Progenitor cell of endocrine pancreas (in vitro differentiated cells): ENCODE measurements around the gene JCHAIN. TPM values are rescaled to one million over a fixed set of nuclear protein-coding genes. Genes with fewer than 3 reads are reported as not detected.
"Not testable (repeated sequence)": the region's sequence is repeated elsewhere in the genome, so short reads cannot be mapped to it uniquely, and the experiment has no call there.

Experiments used
- DNase-seq: peaks from one replicate; pipeline ENCODE4 v3.0.0; 2021; ENCODE audit warnings: low spot score; ENCODE audit not compliant: unreplicated experiment
- H3K27ac Mint-ChIP-seq: 2 replicates; pipeline ENCODE4 v1.8.0; 2021; ENCODE audit warnings: mild to moderate bottlenecking, moderate library complexity, mixed read lengths
- H3K27me3 Mint-ChIP-seq: 2 replicates; pipeline ENCODE4 v1.8.0; 2021; ENCODE audit warnings: mixed read lengths
- H3K36me3 Mint-ChIP-seq: 2 replicates; pipeline ENCODE4 v1.8.0; 2022; ENCODE audit warnings: mixed read lengths; ENCODE audit not compliant: insufficient read depth
- H3K4me1 Mint-ChIP-seq: 2 replicates; pipeline ENCODE4 v1.8.0; 2021; ENCODE audit warnings: low read depth, mixed read lengths
- H3K4me3 Mint-ChIP-seq: 2 replicates; pipeline ENCODE4 v1.8.0; 2021; ENCODE audit warnings: low read depth, mild to moderate bottlenecking, moderate library complexity, mixed read lengths
- H3K9me3 Mint-ChIP-seq: 2 replicates; pipeline ENCODE4 v1.8.0; 2021; ENCODE audit warnings: low read depth, mixed read lengths
- total RNA-seq: library from RNA; stranded (reverse); gene quantifications from 2 replicates; pipeline ENCODE4 v1.2.1, GENCODE V29; 2021
- TF ChIP-seq, protein P1 (sequence below): fragments of 200-600 bp; sonication (generic); IDR thresholded peaks from one replicate; pipeline ENCODE4 v1.5.0; 2021; ENCODE audit warnings: antibody characterized with exemption, mild to moderate bottlenecking; ENCODE audit not compliant: unreplicated experiment

JCHAIN gene
- total RNA-seq, 1 donor from 2014 or later, result not detected

DNA sequence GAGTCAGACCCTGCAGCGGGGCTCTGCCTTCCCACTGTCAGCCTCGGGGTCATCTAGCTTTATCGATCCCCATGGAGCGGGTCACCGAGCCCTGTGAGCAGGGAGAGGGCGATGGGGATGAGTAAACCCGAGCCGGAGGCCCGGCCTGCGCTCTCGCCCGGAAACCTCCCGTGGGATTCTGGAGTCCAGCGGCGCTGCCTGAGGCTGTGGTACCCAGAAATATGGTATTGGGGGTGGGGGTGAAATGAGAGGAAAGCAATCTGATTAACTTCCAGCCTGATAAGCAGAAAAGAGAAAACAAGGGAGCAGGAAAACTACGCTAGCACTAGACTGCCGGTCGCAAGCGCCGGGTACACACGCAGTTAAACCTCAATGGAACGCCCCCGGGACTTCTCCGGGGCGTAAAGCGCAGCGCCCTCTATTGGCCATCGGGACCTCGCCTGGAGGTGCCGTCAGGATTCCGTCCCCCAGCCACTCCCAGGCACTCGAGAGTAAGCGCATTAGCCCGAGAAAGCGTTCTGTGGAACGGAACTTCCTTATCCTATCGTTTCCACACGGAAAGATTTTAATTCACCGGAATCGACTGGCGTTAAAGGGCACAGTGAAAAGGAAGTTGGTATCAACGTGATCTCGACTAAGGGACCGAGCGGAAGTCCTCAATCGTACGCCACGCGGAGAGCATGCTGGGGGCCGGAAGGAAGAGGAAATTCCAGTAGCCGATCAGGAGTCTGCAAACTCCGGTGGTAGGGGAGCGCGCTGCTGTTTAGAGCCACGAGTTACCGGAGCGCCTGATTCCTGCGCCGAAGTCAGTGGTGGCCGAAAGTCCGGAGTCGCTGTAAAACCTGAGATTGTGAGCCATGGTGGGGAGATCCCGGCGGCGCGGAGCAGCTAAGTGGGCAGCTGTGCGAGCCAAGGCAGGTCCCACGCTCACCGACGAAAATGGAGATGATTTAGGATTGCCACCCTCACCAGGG, 21.8 kb upstream of the JCHAIN start, which contains the start of gene UTP3:
Gene UTP3, plus strand, starts transcription at position 712 of the 974 bp plus-strand sequence. Its CDS starts 146 bp downstream, at position 858.
- Mint-ChIP-seq H3K9me3 (no peaks in the 10 kb centered on the region), H3K4me3 (peak within 1 kb of the TSS; percentile 97), H3K27me3 (no peaks in the 10 kb centered on the region), H3K36me3 (peaks cover 6% of the 10 kb centered on the region), H3K27ac (peak within 1 kb of the TSS; percentile 100), H3K4me1 (peaks cover 24% of the 10 kb centered on the region)
- peak; percentile 90 for DNase-seq
- TF ChIP-seq, protein P1, sequence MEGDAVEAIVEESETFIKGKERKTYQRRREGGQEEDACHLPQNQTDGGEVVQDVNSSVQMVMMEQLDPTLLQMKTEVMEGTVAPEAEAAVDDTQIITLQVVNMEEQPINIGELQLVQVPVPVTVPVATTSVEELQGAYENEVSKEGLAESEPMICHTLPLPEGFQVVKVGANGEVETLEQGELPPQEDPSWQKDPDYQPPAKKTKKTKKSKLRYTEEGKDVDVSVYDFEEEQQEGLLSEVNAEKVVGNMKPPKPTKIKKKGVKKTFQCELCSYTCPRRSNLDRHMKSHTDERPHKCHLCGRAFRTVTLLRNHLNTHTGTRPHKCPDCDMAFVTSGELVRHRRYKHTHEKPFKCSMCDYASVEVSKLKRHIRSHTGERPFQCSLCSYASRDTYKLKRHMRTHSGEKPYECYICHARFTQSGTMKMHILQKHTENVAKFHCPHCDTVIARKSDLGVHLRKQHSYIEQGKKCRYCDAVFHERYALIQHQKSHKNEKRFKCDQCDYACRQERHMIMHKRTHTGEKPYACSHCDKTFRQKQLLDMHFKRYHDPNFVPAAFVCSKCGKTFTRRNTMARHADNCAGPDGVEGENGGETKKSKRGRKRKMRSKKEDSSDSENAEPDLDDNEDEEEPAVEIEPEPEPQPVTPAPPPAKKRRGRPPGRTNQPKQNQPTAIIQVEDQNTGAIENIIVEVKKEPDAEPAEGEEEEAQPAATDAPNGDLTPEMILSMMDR, result peak; percentile 99

DNA sequence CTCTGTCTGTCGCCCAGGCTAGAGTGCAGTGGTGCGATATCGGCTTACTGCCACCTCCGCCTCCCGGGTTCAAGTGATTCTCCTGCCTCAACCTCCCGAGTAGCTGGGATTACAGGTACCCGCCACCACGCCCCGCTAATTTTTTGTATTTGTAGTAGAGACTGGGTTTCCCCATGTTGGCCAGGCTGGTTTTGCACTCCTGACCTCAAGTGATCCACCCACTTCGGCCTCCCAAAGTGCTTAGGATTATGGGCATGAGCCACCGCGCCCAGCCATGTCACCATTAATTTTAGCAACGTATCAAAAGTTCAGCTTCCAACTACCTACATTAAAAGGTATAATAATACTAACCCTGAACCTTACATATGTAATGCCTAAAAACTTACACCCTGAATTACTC, 21.1 kb upstream of the JCHAIN start:
- H3K4me1 Mint-ChIP-seq, result peaks cover 24% of the 10 kb centered on the region

DNA sequence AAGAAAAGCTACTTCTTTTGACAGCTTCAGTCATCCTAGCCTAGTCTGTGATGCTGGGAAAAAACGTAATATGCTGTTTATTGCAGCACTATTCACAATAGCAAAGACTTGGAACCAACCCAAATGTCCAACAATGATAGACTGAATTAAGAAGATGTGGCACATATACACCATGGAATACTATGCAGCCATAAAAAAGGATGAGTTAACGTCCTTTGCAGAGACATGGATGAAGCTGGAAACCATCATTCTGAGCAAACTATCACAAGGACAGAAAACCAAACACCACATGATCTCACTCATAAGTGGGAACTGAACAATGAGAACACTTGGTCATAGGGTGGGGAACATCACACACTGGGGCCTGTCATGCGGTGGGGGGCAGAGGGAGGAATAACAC, 15.8 kb upstream of the JCHAIN start:
- not testable (repeated sequence) for H3K4me3 Mint-ChIP-seq, H3K27me3 Mint-ChIP-seq, DNase-seq, H3K4me1 Mint-ChIP-seq, H3K36me3 Mint-ChIP-seq, H3K9me3 Mint-ChIP-seq, H3K27ac Mint-ChIP-seq

More for the DNA sequence above, 21.1 kb upstream of the JCHAIN start:
- TF ChIP-seq, protein P1, result no peak
- Mint-ChIP-seq H3K36me3 (peaks cover 6% of the 10 kb centered on the region), H3K27me3 (no peaks in the 10 kb centered on the region), H3K9me3 (no peaks in the 10 kb centered on the region), H3K4me3 (peak overlapping the region; percentile 97), H3K27ac (peak overlapping the region; percentile 100)
- DNase-seq, result no peak

DNA sequence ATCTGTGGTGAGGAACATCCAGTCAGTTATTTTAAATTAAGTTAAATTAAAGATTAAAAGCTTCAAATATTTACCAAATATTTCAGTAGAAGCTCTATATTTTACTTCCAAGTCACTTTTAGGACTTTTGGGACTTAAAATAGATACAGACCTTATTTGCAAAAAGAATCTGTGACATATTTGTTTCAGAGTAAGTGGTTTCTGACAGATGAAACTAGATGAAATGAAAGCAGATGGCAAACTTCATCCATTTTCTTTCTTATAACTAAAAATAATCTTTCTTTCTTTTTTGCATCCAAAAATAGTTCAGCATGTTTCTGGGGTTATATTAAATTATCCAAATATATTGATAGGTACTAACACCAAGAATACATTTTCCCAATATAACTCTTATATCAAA, 15.4 kb upstream of the JCHAIN start:
- no peaks in the 10 kb centered on the region for H3K36me3 Mint-ChIP-seq
- H3K27ac Mint-ChIP-seq, result no peak overlapping the region
- DNase-seq, result no peak
- no peak overlapping the region for H3K4me3 Mint-ChIP-seq
- TF ChIP-seq, protein P1, result no peak
- no peaks in the 10 kb centered on the region for H3K4me1 Mint-ChIP-seq
- H3K27me3 Mint-ChIP-seq, result no peaks in the 10 kb centered on the region
- no peaks in the 10 kb centered on the region for H3K9me3 Mint-ChIP-seq

DNA sequence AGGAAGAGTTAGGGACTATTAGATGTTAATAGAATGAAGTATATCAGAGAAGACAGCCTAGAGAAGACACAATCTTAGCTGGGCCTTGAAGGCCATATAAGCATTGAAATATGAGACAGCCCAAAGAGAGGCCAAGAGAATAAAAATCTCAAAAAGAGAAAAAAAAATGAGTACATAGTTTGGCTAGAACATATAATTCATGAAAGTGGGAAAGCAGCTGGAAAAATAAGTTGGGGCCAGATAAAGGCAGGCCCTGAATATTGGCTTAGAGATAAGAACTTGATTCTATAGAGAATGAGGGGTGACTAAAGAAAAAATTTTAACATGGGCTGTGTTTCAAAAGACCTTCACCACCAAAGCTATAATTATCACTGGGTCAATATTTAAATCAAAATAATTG, 14.6 kb upstream of the JCHAIN start:
- H3K4me1 Mint-ChIP-seq, result no peaks in the 10 kb centered on the region
- TF ChIP-seq, protein P1, result no peak
- no peaks in the 10 kb centered on the region for H3K27me3 Mint-ChIP-seq
- H3K27ac Mint-ChIP-seq, result no peak overlapping the region
- no peaks in the 10 kb centered on the region for H3K36me3 Mint-ChIP-seq
- DNase-seq, result no peak
- no peak overlapping the region for H3K4me3 Mint-ChIP-seq
- H3K9me3 Mint-ChIP-seq, result no peaks in the 10 kb centered on the region
